NCI-H510A treated with DMSO at 0.1 percent for 48 hours (cell line): ENCODE measurements around the gene IFI27L2.

Experiments used
- DNase-seq: peaks from one replicate; lab custom pipeline; 2025; lab: John Stamatoyannopoulos, UW

The IFI27L2 gene

DNA sequence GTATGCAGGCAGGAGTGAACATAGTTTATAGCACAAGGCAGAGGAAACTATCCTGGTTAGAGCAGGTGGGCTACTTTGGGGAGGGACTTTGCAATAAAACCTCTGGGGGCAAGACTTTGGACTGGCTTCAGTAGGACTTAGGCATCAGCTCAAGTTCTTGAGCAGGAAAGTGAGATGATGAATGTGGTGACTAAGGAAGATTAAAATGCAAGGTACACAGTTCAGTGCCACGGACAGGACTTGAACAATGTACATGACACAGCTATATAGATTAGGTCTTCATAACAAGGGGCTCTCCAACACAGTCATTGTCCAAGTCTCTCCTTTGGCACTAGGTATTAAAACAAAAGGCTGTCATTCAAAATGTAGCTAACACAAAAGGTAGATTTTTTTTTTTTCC is 23.3 kb upstream of the IFI27L2 start:
- no peak for DNase-seq

DNA sequence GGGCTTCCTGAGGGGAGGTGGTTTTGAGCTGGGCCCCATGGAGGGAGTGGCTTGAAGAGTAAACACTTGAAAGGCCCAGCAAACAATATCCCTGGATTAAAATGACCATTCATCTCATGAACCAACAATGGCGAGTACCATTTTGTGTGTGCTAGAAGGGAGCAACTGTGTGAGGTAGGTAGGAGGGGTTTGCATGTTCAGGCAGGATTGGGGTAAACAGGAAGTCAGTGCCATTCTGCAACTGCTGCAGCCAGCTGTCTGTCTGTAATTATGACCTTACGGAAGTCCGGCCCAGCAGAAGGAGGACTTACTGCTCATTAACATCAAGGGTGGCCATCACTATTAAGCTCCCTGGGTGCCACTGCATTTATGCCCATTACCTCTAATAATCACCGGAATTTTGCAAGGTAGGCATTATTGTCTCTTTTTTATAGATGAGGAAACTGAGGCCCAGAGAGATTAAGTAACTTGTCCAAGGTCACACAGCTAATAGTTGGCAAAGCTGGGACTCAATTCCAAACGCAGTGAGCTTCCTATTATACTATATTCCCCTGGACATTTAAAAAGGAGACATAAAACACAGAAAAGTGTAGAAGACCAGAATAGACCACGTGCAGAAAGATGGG is 16.6 kb upstream of the IFI27L2 start:
- peak; percentile 74 for DNase-seq

DNA sequence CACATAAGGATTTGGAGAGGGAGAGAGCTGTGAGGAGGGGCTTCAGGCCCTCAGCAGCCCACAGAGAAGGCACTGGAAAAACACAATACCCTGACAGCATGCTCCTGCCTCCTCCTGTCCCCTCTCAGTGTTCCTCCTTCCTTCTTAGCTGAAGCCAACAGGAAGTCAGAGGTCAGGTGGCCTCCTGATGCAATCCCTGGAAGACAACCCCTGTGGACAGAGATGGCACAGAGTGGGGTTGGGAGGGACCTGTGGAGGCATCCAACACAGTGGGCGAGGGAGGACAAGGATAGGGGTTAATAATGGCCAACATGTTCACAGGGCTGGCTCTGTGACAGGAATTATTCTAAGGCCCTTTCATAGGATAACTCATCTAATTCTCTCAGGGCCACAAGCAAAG is 15.4 kb upstream of the IFI27L2 start:
- DNase-seq = no peak

DNA sequence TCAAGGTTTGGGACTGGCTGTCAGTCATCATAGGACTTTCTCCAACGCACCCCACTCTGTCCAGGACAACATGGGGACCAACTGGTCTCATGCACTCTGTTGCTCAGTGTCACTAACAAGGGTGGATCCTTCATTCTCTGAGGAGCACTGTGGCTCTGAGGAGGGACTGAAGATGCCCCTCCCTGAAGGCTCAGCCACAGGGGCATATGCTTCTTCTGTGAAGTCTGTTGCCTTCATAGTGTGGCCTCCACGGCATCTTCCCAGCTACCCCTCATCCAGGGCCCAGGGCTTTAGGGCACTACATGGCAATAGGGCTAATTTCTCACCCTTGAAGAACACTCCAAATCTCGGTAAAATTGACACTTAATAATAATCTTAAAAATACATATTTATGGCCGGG is 14.3 kb upstream of the IFI27L2 start:
- no peak for DNase-seq

DNA sequence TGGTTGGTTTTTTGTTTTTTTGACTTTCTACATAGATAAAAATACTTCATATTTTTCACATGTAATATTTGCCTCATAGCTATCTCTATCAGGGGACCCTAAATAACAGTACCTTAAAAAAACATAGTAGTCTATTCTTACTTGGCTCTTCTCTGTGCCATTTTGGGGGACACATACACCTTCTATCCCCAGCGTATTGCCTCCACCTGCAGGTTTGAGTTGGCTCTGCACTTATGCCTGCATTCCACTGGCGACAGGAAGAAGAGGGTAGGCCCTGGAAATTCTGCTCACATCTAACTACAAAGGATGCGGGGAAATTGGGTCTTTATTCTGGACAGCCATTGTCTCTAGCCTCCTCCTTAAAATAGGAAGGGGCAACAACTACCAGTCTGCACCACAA is 13.8 kb upstream of the IFI27L2 start:
- DNase-seq = no peak

DNA sequence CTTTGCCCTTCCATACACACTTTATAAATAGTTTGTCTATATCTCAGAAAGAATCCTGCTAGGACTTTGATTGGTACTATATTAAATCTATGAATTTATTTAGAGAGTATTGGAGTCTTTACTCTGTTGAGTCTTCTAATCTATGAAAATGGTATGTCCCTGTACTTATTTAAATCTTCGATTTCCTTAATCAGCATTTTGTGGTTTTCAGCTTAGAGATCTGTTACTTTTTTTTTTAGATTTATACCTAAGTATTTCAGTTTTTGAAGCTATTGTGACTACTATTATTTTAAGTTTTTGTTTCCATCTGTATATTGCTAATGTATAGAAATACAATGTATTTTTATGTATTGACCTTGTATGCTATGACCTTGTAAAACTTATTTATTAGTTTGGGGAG is 13.4 kb upstream of the IFI27L2 start:
- DNase-seq = no peak

DNA sequence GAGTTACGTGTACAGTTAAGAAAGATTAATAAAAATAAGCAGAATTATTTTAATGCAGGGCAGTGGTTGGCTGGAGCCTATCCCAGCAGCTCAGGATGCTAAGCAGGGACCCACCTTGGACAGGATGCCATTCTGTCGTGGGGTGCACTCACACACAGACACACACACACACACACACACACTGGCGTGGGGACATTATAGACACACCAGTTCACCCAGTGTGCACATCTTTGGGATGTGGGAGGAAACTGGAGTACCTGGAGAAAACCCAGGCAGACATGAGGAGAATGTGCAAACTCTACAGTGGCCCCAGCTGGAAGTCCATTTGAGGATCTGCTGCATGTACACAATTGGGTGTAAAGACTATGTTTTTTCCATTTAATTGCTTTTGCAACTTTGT is 12.8 kb upstream of the IFI27L2 start:
- no peak for DNase-seq

DNA sequence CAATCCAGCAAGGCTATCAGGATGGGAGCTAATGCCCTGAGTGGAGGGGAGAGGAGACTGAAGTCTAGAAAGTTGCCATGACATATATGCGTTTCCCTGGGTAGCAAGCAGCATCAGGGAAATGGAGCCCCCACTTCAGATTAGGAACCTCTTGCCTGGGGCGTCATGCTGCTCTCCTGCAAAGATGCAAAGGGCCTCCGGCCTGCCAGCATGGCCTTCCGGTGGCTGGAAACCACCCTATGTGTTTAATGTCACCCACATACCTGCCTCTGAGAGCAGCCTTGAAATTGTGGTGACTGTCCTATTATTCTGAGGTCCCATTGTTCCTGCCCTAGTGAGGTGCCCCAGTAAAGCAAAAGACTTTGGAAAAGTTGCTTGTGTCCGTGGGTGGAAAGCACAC is 10.0 kb upstream of the IFI27L2 start:
- DNase-seq = no peak

DNA sequence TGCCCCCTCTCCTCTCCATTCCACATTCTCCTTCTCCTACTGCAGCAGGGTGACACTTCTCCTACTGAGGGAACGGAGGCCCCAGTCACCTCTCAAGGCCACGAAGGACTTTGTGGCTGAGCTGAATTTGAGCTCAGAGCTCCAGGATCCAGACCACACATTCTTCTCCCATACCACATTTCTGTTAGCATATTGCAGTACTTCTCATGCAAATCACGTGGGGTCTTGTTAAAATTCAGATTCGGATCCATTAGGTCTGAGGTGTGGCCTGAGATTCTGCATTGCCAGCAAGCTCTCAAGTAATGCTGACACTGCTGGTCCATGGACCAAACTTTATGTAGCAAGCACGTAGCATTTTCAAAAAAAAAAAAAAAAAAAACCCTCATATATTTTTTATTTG is 9.6 kb upstream of the IFI27L2 start:
- DNase-seq = no peak

DNA sequence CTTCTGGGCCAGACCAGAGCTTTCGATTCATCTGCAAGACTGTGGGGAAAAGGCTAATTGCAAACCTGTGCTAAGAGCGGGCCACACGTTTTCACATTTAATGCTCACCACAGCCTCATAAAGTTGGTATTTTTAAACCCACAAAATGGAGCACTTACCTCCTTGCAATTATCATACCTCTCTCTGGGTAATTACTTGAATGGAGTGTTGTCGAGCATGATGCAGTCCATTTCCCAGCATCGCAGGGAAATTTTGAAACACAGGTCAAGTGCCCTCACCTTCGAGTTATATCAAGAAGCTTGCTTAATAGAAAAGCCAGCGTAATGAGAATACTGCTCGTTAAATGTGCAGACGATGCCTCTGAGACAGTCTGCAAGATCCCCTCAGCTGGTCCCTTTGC is 8.8 kb upstream of the IFI27L2 start:
- DNase-seq = no peak

DNA sequence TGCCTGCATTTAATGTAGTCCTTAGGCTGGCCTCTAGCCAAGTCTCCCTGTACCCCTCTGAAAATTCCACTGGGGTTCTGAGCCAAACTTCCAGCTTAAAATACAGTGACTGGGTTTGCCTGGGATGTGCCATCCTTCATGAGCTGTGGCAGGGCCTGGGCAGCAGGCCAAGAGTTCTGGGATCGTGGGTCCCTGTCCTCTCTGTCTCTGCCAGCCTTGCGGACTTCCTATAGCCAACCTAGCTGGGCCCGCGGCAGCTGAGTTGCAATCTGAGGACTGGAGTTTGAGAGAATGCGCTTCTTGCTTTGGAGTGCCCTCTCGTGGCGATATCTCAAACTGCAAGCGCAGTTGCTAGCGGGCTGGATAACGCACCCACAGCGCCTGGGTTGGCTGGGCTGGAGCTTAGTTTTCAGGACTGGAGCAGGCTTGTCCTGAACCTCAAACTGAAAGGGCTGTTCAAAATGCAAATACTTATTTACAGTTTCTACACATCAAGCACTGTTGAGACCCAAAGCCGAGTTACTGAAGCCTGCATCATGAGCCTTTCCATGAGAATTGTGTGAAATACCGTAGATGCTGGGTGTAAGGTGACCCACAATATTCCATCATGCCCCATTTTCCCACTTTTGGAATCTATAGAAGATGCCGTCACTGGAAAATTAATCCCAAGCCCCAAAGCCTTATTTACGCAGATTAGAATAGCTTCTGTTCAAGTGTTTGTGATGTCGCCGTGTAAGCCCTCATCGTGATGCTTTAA is 7.3 kb upstream of the IFI27L2 start:
- DNase-seq = peak; percentile 75

DNA sequence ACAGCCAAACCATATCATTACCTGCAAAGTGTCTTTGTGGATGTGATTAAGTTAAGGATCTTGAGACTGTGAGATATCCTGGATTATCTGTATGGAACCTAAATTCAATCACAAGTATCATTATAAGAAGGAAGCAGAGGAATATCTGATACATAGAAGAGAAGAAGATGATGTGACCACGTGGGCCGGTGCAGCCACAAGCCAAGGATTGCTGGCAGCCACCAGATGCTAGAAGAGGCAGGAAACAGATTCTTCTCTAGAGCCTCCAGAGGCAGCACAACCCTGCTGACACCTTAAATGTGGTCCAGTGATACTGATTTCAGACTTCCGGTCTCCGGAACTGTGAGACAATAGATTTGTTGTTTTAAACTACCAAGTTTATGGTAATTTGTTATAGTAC is 6.1 kb upstream of the IFI27L2 start:
- DNase-seq = no peak

DNA sequence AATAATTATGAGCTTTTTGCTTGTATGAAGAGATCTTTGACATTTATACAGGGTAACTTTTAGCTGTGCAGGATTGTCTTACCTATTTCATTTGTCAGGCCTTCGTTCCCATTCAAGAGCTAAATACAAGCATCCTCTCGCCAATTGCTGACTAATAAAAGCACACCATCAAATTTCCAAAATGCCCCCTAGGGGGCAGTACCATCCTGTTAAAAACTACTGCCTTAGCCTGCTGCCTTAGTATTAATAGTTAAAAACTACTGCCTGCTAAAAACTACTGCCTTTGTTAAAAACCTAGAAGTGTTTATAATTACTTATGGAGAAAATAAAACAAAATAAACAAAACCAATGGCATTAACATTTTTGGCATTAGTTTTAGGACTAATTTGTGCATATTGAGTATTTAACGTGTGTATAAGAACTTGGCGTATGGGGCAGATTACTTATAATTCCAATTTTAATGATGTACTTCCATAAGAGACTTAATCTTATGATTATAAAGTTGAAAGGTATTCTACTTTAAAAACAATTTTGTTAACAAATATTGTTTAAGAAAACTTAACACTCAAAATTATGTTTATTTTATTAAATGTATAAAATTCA is 3.0 kb upstream of the IFI27L2 start:
- DNase-seq = peak; percentile 59

DNA sequence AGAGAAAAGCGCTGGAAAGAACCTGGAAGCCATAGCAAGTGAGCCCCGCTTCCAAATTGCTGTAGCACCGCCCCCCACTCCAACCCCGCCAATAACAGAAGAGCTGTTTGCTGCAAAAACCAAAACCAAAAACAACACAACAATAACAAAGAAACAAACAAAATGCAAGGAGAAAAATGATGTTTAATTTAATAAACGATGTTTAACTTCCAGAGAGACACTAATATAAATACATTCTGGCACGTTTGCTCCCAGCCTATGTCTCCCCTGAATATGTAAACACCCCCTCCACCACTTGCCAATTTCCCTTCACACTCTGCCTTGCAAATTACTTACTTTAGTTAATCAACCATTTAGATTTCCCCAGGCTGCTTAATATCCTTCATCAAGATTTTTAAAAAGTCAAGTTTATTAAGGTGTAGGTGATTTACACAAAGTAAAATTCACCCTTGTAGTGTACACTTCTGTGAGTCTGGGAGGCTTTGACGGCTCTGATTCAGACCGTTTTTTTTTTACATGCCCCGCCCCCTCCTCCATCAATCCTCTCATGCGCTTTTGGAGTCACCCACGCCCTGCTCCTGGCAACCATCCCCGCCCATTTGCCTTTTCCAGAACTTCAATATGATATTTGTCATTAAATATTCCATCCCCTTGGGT is 482 bp upstream of the IFI27L2 start:
- peak; percentile 51 for DNase-seq

DNA sequence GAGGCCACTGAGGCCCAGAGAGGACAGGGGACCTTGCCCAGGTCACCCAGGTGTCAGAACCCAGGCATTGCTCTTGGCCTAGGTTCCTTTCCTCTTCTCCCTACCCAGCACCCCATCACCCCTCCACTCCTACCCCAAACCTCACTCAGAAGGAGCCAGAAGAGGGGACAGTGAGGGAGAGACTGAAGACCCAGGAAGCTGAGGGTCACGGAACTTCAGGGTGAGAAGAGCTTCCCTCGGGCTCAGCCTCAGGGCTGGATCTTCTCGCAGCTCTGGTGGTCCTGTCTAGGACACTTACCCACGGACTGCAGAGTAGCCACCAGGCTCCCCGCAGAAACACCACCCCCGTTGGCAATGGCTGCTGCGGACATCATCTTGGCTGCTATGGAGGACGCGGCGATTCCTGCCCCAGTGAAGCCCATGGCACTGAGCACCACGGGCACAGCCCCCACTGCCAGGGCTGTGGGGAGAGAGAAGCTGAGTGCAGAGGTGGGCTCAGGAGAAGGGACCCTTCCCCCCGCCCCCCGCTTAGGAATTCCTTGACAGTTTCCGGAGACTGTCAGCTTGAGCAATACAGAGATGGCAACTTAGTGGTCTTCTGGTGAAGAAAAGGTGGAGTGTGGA is 1.1 kb downstream of the IFI27L2 start:
- DNase-seq = no peak

DNA sequence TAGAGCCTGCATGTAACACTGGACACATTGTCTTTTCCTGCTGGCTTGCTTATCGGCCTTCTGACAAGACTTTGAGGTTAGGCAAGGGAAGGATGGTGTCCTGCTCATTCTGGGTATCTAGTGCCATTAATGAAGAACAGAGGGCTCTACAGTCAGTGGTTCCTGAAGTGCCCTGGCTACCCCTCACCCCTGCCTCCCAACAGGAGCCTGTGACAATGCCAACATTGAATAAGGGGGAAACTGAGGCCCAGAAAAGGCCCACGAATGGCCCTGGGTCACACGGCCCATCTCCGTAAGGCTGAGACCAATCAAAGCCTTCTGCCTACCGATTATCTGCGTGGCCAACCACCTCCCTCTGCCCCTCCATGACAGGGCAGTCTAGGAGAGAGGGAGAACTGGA is 2.1 kb downstream of the IFI27L2 start:
- DNase-seq = no peak

DNA sequence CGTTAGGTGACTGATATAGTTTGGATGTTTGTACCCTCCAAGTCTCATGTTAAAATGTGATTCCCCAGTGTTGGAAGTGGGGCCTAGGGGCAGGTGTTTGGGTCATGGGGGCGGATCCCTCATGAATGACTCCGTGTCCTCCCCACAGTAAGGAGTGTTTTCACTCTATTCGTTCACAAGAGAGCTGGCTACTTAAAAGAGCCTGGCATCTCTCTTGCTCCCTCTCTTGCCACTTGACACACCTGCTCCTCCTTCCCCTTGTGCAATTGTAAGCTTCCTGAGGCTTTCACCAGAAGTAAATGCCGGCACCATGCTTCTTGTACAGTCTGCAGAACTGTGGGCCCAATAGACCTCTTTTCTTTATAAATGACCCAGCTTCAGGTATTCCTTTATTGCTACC is 2.6 kb downstream of the IFI27L2 start:
- no peak for DNase-seq

DNA sequence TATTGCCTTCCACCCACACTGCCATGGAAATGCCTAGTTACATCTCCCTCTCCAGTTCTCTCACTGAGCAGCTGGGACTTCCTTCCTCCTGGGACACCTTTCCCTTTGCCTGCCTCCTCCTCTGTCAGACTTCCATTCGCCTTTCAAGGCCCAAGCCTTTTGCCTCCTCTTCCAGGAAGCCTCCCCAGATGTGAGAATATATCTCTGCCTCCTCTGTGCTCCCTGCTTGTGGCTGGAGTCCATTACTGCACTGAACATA is 3.1 kb downstream of the IFI27L2 start:
- DNase-seq = no peak

DNA sequence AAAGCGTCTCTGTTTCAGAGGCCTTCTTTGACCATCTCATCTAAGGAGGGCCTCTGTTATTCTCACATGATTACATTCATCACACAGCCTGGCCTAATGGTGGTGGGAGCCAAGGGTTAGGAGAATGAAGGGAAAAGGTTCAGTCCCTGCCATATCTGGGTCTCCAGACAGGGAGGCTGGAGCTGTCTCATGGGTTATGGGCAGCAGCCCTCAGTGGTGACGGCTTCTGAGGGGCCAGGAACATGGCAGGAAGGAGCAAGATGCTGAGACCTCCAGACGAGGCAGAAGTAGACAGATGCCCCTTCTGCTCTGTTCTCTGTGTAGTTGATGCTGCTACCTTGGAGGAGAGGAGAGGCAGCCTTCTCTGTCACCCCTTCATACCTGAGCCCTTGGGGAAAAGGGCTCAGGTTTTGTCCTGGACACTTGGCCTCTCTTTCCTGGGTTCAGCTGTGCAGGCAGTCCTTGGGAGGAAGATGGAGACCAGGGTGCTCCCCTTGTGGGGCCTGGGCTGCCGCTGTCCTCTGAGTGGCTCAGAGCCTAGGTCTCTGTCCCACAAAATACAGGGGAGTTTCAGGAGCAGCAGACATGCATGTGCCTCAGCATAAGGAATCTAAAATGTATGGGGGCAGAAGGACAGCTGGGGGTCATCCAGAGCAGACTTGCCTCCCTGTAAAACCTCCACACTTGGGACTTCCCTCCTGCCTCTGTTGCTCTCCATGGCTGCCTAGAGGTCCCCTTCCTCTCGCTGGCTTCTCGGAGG is 3.6 kb downstream of the IFI27L2 start:
- no peak for DNase-seq

DNA sequence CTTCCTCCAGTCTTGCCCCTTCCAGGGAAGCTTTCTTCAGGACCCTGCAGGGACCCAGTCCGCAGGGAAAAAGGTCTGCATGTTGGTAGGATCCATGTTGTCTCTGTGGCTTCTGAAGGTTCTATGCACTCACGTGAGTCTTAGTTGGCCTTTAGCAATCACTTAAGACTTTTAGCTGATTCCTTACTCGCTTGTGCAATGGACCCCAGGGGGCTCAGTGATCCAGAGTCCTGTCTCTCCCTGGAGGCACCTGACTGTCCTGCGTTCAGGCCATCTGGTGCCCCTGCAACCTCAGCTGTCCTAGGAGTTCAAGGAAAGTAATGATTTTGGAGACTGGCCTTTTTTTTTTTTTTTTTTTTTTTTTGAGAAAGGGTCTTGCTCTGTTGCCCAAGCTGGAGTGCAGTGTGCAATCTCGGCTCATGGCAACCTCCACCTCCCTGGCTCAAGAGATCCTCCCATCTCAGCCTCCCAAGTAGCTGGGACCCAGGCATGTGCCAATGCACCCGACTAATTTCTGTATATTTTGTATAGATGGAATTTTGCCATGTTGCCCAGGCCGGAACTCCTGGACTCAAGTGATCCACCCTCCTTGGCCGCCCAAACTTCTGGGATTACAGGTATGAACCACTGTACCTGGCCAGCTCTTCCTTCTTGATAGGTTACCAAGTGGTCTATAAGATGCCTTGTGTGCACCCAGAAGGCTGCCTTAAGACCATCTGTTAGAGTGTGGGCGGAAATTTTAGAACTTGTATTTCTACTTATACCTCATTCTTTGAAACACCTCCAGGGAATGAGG is 4.6 kb downstream of the IFI27L2 start:
- DNase-seq = no peak

DNA sequence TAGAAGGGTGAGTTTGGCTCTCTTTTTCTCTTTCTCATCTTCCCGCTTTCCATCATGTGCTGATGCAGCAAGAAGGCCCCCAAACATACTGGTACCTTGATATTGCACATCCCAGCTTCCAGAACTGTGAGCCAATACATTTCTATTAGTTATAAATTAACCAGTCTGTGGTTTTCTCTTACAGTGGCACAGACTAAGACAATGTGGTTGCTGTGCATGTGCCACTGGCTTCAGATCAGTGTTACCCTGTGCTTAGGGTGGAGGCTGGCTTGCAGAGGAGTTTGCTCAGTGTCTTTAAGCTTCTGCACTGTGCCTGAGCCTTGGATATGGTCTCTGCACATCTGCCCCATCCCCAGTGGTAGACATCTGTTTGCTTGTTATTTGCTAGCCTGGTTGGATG is 5.5 kb downstream of the IFI27L2 start:
- DNase-seq = no peak
